Neutrophil (primary cell): ENCODE data around the gene GRM1.

Experiments used
- H3K27ac ChIP-seq: fragments of 200-600 bp; sonication (generic); 2 replicates; pipeline ENCODE4 v1.5.1; 2016; ENCODE audit warnings: mild to moderate bottlenecking, moderate library complexity
- H3K27me3 ChIP-seq: fragments of 200-600 bp; sonication (generic); 2 replicates; pipeline ENCODE4 v1.6.0; 2016; ENCODE audit warnings: mild to moderate bottlenecking
- H3K36me3 ChIP-seq: fragments of 200-600 bp; sonication (generic); 2 replicates; pipeline ENCODE4 v1.5.1; 2017
- H3K4me1 ChIP-seq, 2 experiments: fragments of 200-600 bp in 1 of 2; sonication (generic) in 1 of 2; 1 replicate in 1 of 2; 2 replicates in 1 of 2; pipeline versions ENCODE4 v1.5.1 to v1.6.1; 2013 to 2016; ENCODE audit warnings: low read depth in 1 of 2, low read length in 1 of 2, mild to moderate bottlenecking in 1 of 2, moderate library complexity in 1 of 2; ENCODE audit not compliant: control insufficient read depth in 1 of 2, insufficient read depth in 1 of 2
- H3K4me3 ChIP-seq, 2 experiments: fragments of 200-600 bp in 1 of 2; sonication (generic) in 1 of 2; 1 replicate in 1 of 2; 2 replicates in 1 of 2; pipeline ENCODE4 v1.5.1; 2013 to 2016; ENCODE audit warnings: low read depth in 1 of 2, low read length in 1 of 2, mild to moderate bottlenecking in 1 of 2, moderate library complexity in 1 of 2
- H3K9me3 ChIP-seq: fragments of 200-600 bp; sonication (generic); 2 replicates; pipeline ENCODE4 v1.5.1; 2016
- CTCF ChIP-seq: fragments of 200-600 bp; sonication (generic); IDR thresholded peaks from 2 replicates; pipeline ENCODE4 v1.5.1; 2016; ENCODE audit warnings: antibody characterized with exemption

Gene GRM1

GRCh38 chr6:146481527-146481926, 452.7 kb downstream of the GRM1 start:
- H3K36me3 ChIP-seq = no peaks in the 10 kb centered on the region
- H3K4me1 ChIP-seq = no peaks in the 10 kb centered on the region
- H3K27me3 ChIP-seq = no peaks in the 10 kb centered on the region
- no peak for TF ChIP-seq CTCF
- no peaks in the 10 kb centered on the region for H3K9me3 ChIP-seq
- no peak overlapping the region for H3K27ac ChIP-seq
- H3K4me3 ChIP-seq = no peak overlapping the region

GRCh38 chr6:146484411-146484810, 455.5 kb downstream of the GRM1 start:
- H3K36me3 ChIP-seq = no peaks in the 10 kb centered on the region
- H3K9me3 ChIP-seq = no peaks in the 10 kb centered on the region
- no peaks in the 10 kb centered on the region for H3K4me1 ChIP-seq
- TF ChIP-seq CTCF = no peak
- H3K27ac ChIP-seq = no peak overlapping the region
- H3K27me3 ChIP-seq = no peaks in the 10 kb centered on the region
- no peak overlapping the region for H3K4me3 ChIP-seq
